Frontal cortex (tissue), 4 donors: ENCODE measurements around the gene C1QTNF9B. TPM values are rescaled to one million over a fixed set of nuclear protein-coding genes. Genes with fewer than 3 reads are reported as not detected.
"Not testable (repeated sequence)": the region's sequence is repeated elsewhere in the genome, so short reads cannot be mapped to it uniquely, and the experiment has no call there.

ENCODE experiments used
- DNase-seq, 2 donors: peaks; one replicate each; pipeline ENCODE4 v3.0.0; 2012; ENCODE audit warnings: low spot score in 2 of 2
- FAIRE-seq: peaks from 2 replicates; lab custom pipeline; 2012; peaks lifted over from hg19 to GRCh38; lab: Jason Lieb, UNC
- total RNA-seq: library from RNA; depleted of rRNA; stranded (reverse); fragments of >200 nt; gene quantifications from one replicate; pipeline ENCODE4 v1.2.3, GENCODE V29; 2014
- donor health status: control.
- donor health status: control.
- donor health status: control.

Gene C1QTNF9B
- 0.41 TPM for total RNA-seq

DNA sequence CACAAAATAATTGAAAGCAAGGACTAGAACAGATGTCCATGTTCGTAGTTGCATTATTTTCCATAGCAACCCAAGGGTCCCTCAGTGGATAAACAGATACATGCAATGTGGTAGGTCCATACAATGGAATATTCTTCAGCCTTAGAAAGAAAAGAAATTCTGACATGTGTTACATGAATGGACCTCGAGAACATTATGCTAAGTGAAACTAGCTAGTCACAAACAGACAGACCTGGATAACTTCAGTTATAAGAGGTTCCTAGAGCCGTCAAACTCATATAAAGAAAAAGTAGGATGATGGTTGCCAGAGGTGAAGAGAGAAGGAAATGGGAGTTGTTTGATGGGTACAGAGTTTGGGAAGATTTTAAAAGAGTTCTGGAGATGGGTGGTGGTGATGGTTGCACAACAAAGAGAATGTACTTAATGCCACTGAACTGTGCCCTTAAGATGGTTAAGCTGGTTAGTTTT is at the start of gene C1QTNF9B:
Gene C1QTNF9B (minus strand): TSS at position 51 of the 468 bp plus-strand sequence.
- not testable (repeated sequence) for FAIRE-seq

DNA sequence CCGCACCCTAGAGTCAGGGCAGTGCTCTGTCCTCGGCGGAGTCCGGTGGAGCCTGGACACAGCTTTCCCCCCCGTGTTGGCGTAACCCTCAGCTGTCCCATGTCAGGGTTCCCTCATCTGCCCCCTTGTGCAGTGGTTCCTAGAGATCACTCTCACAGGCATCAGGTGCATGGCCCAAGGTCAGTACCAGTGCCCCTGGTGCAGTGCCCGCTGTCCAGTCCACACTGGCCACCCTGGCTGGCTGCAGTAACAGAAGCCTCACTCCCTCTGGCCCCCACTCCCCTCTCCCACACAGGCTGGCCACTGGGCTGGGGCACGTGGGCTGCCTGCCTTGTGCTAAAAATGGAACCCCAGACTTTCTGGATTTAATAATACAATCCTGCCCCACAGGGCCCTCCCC is 49.6 kb upstream of the C1QTNF9B start:
- DNase-seq (no peak), FAIRE-seq (no peak)

More for the DNA sequence above, at the start of gene C1QTNF9B:
- DNase-seq: not testable (repeated sequence)

DNA sequence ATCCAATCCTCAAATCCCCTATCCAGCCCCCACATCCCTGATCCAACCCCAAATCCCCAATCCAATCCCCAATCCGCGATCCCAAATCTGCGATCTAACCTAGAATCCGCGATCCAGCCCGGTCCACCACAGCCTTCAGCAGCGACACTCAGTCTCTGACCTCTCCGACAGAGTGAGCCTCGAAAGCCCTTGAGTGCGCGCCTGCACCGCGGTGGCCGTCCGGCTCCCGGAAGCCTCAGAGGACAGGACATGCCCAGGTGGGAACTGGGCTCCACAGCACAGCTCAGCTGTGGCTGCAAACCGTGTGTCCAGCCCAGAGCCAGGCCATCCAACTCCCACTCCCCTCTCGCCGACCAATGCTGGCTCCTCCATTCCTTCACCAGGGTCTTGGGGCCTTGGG is 48.8 kb upstream of the C1QTNF9B start:
- FAIRE-seq (no peak), DNase-seq (no peak)

DNA sequence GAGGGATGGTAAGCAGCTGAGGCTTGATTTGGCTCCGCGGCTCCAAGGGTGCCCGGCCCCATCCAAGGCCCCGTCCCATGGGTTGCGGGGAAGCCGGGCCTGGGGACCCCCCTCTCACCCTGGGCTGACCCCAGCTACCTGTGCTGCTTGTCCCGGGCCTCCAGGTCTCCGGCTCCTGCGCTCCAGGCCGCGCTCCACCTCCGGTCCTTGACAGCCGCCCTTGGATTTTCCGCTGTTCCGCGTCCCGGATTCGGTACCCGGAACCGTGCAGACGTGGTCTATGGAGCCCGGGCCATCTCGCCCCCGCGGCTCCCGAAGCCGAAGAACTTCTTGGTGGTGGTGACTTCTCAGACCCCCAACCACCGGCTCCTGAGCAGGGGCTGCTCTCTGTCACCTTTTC is 48.3 kb upstream of the C1QTNF9B start:
- no peak for FAIRE-seq

DNA sequence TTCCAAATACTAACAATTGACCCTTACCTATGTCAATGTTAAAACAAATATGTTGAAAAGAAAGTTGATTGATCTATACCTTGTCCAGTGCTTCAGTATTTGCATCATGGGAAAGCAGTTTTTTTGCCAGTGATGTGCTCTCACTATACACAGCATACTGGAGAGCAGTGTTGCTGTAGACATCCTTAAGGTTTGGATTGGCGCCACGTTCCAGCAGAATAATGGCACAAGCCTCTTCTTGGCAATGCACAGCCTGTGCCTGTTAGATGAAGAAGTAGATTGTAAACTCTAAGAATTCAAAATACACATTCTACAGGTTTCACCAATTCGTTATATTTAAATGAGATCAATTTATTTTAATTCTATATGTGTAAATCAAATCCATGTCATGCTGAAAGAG is 43.9 kb upstream of the C1QTNF9B start:
- FAIRE-seq: no peak
- DNase-seq: no peak

More for the DNA sequence above, 48.3 kb upstream of the C1QTNF9B start:
- DNase-seq: no peak

DNA sequence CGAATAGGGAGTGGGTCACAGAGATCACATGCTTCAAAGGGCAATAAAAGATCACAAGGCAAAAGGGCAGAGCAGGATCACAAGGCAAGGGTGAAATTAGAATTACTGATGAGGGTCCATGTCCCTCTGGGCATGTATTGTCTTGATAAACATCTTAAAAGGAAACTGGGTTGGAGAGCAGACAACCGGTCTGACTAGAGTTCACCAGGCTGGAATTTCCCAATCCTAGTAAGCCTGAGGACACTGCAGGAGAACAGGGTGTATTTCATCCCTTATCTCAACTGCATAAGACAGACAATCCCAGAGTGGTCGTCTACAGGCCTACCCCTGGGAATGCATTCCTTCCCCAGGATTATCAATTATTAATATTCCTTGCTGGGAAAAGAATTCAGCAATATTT is 42.4 kb upstream of the C1QTNF9B start:
- DNase-seq, FAIRE-seq: not testable (repeated sequence)

DNA sequence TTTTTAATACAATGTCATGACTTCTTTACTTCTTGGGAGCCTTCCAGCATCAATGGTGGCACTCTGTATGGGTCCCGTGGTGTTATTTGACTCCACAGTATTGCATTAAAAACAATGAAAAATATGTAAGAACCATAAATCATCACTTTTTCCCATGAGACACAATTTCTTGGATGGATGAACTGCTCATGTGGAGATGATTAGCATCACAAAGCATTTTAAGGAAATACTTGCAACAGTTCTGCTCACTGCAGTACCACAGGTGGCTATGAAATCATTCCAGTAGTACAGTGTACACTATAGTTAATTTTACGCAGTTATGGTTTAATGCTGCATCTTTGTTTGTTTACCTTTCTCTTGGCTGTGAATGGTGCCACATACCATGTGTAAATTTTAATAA is 37.2 kb upstream of the C1QTNF9B start:
- FAIRE-seq: no peak
- no peak for DNase-seq

DNA sequence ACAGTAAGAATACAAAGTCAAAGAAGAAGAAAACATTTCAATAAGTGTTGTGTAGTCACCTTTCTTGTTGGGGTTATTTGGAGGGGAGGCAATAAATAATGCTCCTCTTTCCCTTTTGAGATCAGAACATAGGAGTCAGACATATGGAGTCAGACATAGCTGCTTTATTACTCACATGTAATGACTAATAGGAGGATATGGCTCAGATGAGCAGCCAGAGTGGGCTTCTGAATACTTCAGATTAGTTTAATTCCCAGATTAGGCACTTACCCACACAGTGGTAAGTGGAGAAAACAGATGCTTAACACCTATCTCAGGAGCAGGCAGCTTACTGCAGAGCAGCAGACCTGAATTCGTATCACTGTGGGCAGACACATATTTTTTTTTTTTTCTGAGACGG is 31.7 kb upstream of the C1QTNF9B start:
- no peak for FAIRE-seq
- DNase-seq: no peak

DNA sequence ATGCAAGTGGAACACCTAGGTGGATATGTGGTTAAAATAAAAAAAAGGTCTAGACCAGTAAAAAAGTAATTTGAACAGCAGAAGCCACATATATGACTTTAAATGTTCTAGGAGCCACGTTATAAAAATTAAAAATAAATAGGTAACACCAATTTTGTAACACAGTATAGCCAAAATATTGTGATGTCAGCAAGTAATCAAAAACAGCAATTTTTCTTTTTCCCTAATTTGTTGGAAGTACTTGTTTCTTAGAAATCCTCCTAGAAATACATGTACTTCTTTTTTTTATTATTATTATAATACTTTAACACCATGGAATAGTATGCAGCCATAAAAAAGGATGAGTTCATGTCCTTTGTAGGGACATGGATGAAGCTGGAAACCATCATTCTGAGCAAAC is 25.7 kb upstream of the C1QTNF9B start:
- FAIRE-seq (no peak), DNase-seq (no peak)

DNA sequence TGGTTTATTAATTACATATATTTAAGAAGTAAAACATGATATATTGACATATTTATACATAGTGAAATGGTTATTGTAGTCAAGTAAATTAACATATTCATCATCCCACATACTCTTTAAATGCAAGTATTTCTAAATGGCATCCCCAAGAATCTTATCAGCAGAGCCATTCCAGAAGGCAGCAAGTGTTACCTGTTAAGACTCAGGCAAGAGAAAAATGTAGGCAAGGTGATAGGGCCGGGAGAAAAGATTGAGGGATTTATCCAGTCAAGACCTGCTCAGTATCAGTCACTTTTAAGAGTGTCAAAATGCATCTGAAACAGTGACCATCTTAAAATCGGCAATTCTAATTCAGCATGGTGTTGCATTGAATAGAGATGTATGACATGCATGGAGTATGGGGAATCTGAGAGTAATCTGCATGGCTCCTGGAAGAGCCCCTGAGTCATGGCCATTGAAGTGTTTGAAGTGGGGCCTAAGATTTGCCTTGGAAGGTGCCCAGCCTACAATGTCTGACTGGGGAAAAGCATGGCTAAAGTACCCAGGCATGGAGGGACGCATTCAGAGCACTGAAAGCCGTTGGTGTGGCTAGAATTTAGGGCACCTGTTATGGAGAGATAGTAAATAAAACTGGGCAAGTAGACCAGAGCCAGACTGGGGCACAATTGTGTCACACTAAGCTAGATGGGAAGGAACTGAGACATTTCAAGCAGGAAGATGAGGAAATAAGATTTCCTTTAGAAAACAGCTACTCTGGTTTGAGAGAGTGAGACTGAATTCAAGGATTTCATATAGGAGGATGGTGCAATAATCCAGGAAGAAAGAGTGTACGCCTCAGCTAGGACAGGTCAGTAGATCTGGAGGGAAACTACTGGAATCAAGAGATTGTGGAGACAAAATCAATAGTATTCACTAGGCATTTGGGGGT is 25.0 kb upstream of the C1QTNF9B start:
- FAIRE-seq: no peak
- no peak for DNase-seq

DNA sequence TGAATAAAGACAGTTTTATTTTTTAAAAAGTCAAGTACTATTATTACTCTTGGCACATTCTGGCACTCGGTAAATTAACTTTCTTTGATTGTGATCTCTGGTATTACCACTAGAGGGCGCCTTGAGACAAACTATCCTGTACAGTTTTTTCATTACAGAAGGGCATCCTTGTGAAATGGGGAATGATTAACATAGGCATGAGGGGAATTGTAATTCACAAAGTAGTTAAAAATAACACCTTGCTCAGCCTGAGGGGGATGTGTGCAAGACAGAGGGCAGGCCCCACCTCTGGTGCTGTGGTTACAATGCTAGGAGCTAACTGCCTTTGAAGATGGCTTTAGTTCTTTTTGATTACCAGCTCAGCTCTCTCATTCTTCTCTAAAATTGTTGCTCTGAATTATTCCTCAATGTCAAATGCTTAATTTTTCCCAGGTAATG is 24.2 kb upstream of the C1QTNF9B start:
- DNase-seq (no peak), FAIRE-seq (peak; percentile 98)

DNA sequence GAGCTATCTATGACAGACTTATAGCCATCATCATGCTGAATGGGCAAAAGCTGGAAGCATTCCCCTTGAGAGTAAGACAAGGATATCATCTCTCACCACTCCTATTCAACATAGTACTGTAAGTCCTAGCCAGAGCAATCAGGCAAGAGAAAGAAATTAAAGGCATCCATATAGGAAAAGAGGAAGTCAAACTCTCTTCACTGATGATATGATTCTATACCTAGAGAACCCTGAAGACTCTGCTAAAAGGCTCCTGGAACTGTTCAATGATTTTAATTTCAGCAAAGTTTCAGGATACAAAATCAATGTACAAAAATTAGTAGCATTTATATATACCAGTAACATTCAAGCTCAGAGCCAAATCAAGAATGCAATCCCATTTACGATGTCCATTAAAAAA is 21.7 kb upstream of the C1QTNF9B start:
- no peak for FAIRE-seq
- no peak for DNase-seq

DNA sequence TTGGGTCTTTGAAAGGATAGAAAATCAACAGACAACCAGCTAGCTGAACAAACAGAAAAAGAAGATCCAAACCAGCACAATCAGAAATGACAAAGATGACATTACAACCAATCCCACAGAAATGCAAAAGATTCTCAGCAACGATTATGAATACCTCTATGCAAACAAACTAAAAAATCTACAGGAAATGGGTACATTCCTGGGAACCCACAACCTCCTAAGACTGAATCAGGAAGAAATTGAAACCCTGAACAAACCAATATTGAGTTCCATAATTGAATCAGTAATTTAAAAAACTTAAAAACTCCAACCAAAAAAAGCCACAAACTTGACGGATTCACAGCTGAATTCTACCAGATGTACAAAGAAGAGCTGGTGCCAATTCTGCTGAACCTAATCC is 20.9 kb upstream of the C1QTNF9B start:
- DNase-seq: no peak
- FAIRE-seq: no peak

DNA sequence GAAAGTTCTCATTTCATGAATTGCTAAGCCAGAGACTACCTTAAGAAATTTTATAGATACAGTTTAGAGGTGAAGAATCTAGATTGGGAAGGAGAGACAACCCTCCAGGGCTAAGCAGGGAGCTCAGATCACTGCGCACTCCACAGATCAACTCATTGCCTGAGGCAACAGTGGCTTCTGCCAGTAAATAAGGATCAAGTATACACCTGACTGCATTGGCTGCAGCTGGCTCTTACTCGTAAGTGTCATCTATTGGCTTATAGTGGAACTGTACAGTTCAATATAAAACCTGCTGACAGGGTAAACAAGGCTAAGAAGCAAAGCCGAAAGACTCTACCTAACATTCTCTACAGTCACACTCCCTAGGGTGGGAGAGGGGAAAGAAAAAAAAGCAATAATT is 18.0 kb upstream of the C1QTNF9B start:
- no peak for DNase-seq
- no peak for FAIRE-seq

DNA sequence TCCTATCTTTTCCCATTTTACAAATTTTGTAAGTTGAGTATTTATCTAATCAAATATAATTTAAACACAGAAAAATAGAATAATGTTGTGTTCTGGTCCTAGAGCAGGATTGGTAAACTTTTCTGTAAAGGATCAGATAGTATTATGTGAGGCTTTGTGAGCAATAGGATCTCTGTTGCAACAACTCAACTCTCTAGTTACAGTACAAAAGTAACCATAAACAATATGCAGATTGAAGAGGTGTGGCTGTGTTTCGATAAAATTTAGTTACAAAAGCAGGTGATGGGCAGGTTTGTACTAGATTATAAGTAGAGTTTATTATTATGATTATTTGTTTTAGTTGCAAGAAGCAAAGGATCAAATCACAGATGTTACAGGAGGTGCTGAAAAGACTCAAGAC is 15.2 kb upstream of the C1QTNF9B start:
- DNase-seq: no peak
- FAIRE-seq: no peak

DNA sequence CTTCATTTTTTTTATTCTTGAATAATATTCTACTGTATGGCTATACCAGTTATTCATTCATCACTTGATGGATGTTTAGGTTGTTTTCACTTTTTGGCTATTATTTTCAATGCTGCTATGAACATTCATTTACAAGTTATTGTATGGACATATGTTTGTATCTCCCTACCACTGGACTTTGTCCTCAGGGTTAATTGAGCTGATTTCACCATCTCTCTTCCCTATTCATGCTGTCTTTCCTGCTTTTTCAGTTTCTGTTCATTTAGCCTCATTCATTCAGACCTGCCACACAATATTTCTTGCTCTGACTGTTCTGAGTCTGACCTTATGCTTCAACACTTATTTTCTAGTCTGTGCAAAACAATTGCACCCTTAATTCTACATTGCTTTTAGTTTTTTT is 12.3 kb upstream of the C1QTNF9B start:
- DNase-seq (no peak), FAIRE-seq (no peak)

DNA sequence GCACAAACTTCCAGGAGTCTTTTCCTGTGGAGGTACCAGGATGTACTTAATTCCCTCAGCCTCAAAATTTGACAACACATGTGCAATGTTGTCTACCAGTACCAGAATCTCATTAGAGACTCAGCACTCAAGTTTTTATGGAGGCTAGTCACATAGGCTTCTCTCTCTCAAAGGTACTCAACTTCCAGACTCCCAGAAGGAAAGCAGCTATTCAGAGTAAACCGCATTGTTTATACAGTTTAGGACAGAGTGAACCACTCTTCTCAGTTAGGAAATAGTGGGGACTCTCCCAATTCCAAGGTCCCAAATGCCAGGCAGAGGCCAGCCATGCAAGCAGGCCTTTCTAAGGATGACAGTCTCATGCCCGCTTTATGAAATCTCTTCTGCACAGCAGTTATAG is 8.5 kb upstream of the C1QTNF9B start:
- DNase-seq (no peak), FAIRE-seq (no peak)

DNA sequence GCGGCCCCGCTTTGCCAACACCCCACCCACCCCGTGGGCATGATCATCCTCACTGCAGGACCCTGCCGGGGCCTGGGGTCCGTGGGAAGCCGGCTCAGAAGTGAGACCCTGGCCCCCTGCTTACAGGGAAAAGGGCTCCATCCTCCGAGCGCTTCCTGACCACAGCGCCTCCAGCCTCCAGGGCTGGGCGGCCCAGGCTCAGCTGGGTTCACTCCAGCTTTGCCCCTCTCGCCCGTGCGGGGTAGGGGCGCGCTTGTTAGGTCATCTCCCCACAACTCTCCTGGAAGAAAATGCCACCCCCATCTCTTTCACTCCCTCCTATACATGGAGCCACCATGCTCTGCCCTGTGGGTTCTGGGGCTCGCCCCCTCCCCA is 6.6 kb upstream of the C1QTNF9B start:
- no peak for FAIRE-seq

DNA sequence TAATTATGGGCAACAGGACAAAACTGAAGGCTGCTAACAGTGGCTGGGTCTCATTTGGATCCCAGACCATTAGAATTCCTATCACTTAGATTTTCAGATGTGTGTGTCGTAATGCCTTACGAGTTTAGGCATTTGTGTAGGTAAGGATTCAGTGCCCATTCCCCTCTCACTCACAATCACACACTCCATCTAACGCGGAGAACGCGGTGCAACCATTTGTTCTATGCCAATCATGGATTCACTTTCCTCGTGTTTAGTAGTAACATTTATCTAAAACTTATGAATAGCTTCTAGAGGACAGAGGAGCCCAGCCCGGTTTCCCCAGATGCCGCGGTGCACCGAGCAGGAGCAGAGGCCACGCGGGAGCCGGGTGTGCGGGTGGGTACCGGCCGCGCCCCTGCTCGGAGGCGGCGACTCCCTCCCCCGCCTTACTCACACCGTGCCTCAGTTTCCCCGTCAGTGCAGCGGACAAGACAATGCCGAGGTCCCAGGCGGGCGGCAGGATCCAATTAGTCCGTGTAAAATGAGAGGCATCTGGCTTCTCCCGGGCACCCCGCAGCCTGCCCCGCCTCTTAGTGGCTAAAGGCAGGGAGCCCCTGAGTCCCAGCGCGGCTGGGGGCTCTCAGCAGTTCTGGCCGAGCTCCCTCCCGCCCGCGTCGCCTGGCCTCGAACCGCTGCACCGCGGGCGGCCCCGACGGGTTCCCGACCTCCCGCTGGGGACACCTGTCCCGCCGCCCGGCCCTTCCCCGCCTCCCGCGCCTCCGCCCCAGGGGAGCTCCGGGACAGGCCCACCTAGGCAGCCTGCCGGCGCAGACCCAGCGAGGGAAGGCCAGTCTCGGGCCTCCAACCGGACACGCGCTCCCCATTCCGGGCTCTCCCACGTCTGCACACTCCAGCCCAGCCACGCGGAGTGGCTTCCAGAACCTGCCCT is 5.9 kb upstream of the C1QTNF9B start:
- FAIRE-seq: no peak
- DNase-seq: peak in 1 of 2 donors; percentile 8

More for the DNA sequence above, 6.6 kb upstream of the C1QTNF9B start:
- no peak for DNase-seq

DNA sequence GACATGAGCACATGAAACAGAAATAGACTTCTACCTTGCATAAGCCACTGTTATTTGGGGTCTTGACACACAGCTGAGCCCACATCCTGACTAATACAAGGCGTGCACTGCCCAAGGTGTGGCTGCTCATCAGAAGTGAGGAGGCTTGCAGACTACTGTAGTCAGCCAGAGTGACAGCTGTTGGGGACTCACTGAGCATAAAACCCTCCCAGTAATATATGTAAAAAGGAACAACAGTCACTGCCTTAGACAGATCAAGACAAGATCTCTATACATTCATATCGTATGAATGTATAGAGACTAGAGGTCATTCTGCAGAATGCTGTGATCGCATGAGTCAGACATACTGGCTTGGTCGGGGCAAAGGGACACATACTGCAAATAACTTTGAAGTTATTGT is 4.1 kb upstream of the C1QTNF9B start:
- DNase-seq: no peak
- no peak for FAIRE-seq

DNA sequence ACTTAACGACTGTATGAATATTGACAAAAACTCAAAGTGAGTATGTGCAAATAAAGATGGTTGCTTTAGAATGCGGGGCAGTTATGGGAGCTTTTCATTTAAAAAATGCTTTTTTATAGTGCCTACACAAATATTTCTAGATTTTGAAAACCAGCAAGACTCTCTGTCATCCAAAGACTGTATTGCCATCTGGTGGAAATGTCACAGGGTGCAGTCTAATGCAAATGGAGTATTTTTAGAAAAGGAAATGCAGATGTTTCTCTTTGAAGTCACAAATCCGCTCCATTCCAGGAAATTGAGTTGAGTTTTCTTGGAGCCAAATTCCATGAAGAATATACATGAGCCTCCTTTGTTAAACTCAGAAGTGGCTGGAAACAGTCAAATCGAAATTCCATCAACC is 2.3 kb upstream of the C1QTNF9B start:
- no peak for FAIRE-seq

More for the DNA sequence above, 2.3 kb upstream of the C1QTNF9B start:
- DNase-seq: peak in 1 of 2 donors; percentile 34
